ENCODE results near the gene CDH13. TPM values are rescaled to one million over a fixed set of nuclear protein-coding genes. Genes with fewer than 3 reads are reported as not detected.

The CDH13 gene
- polyA plus RNA-seq, 5 donors = 2.5 to 4.6 (median 3.3) TPM

- DNase-seq = no peak
Measured at GRCh38 chr16:82945420-82946101, 318.8 kb downstream of the CDH13 start.

GRCh38 chr16:82947698-82948097, 320.9 kb downstream of the CDH13 start:
- DNase-seq = no peak

- DNase-seq = no peak
Measured at GRCh38 chr16:82949016-82949415, 322.2 kb downstream of the CDH13 start.

- DNase-seq = no peak
Measured at GRCh38 chr16:82953517-82953916, 326.7 kb downstream of the CDH13 start.

GRCh38 chr16:82954224-82954929, 327.6 kb downstream of the CDH13 start:
- DNase-seq = no peak

- DNase-seq = no peak
Measured at GRCh38 chr16:82955741-82956348, 329.1 kb downstream of the CDH13 start.

GRCh38 chr16:82957212-82957611, 330.4 kb downstream of the CDH13 start:
- DNase-seq = no peak

GRCh38 chr16:82960918-82961317, 334.1 kb downstream of the CDH13 start:
- DNase-seq = no peak

GRCh38 chr16:82963653-82964052, 336.9 kb downstream of the CDH13 start:
- DNase-seq = no peak

GRCh38 chr16:82965808-82966207, 339.0 kb downstream of the CDH13 start:
- no peak for DNase-seq

GRCh38 chr16:82967424-82967823, 340.7 kb downstream of the CDH13 start:
- DNase-seq = no peak

GRCh38 chr16:82971126-82971525, 344.4 kb downstream of the CDH13 start:
- DNase-seq = no peak

GRCh38 chr16:82972331-82972919, 345.7 kb downstream of the CDH13 start:
- no peak for DNase-seq

GRCh38 chr16:82979406-82980111, 352.8 kb downstream of the CDH13 start:
- no peak for DNase-seq

- no peak for DNase-seq
Measured at GRCh38 chr16:82980810-82981209, 354.0 kb downstream of the CDH13 start.

- DNase-seq = no peak
Measured at GRCh38 chr16:82987767-82988166, 361.0 kb downstream of the CDH13 start.

- DNase-seq = no peak
Measured at GRCh38 chr16:82990155-82990554, 363.4 kb downstream of the CDH13 start.

- DNase-seq = no peak
Measured at GRCh38 chr16:82991410-82991809, 364.6 kb downstream of the CDH13 start.

GRCh38 chr16:82991966-82992675, 365.4 kb downstream of the CDH13 start:
- DNase-seq = no peak

- no peak for DNase-seq
Measured at GRCh38 chr16:82992786-82993185, 366.0 kb downstream of the CDH13 start.

GRCh38 chr16:82993415-82993814, 366.6 kb downstream of the CDH13 start:
- no peak for DNase-seq
